HepG2 (cell line): ENCODE data around the gene CTNNBIP1. TPM values are rescaled to one million over a fixed set of nuclear protein-coding genes. Genes with fewer than 3 reads are reported as not detected.

Experiments used
- ARID5B ChIP-seq: IDR thresholded peaks from 2 replicates; pipeline ENCODE4 v1.4.0; 2020; ENCODE audit warnings: mild to moderate bottlenecking, missing genetic modification reagents
- IRF2 ChIP-seq: IDR thresholded peaks from 2 replicates; pipeline ENCODE4 v1.6.1; 2018; ENCODE audit warnings: missing genetic modification reagents, missing compliant biosample characterization
- MEF2D ChIP-seq: sonication (generic); formaldehyde crosslinking; IDR thresholded peaks from 2 replicates; pipeline ENCODE4 v1.5.1; 2020; ENCODE audit warnings: mild to moderate bottlenecking, missing genetic modification reagents
- MIXL1 ChIP-seq: IDR thresholded peaks from 2 replicates; pipeline ENCODE4 v1.6.1; 2016
- MYNN ChIP-seq: sonication (generic); formaldehyde crosslinking; IDR thresholded peaks from 2 replicates; pipeline ENCODE4 v1.4.0; 2020; ENCODE audit warnings: mild to moderate bottlenecking, low read depth, missing genetic modification reagents
- MZF1 ChIP-seq: sonication (generic); formaldehyde crosslinking; IDR thresholded peaks from 2 replicates; pipeline ENCODE4 v1.8.1; 2023; ENCODE audit warnings: mild to moderate bottlenecking, missing genetic modification reagents, borderline replicate concordance
- PAWR ChIP-seq: sonication (generic); formaldehyde crosslinking; IDR thresholded peaks from 2 replicates; pipeline ENCODE4 v1.4.0; 2020; ENCODE audit warnings: missing genetic modification reagents, mild to moderate bottlenecking, borderline replicate concordance
- POLR2AphosphoS5 ChIP-seq: IDR thresholded peaks from 2 replicates; pipeline ENCODE4 v1.6.1; 2012; ENCODE audit warnings: low read depth, low read length
- PRPF4 ChIP-seq: fragments of 200-400 bp; formaldehyde crosslinking; IDR thresholded peaks from 2 replicates; pipeline ENCODE4 v1.6.1; 2016; ENCODE audit warnings: low read length, low read depth; ENCODE audit not compliant: poor library complexity, severe bottlenecking
- RARG ChIP-seq: sonication (generic); formaldehyde crosslinking; IDR thresholded peaks from 2 replicates; pipeline ENCODE4 v1.4.0; 2020; ENCODE audit warnings: low read depth, mild to moderate bottlenecking, missing genetic modification reagents
- RBM39 ChIP-seq: fragments of 200-400 bp; formaldehyde crosslinking; IDR thresholded peaks from one replicate; pipeline ENCODE4 v1.6.1; 2018; ENCODE audit warnings: antibody characterized with exemption, mild to moderate bottlenecking, low read depth, low read length; ENCODE audit not compliant: poor library complexity, severe bottlenecking
- ZFP36L1 ChIP-seq: sonication (generic); formaldehyde crosslinking; IDR thresholded peaks from 2 replicates; pipeline ENCODE4 v1.8.0; 2022; ENCODE audit warnings: mild to moderate bottlenecking, missing genetic modification reagents, moderate library complexity
- ZNF20 ChIP-seq: sonication (generic); formaldehyde crosslinking; IDR thresholded peaks from 2 replicates; pipeline ENCODE4 v1.4.0; 2020; ENCODE audit warnings: mild to moderate bottlenecking, moderate library complexity, missing genetic modification reagents
- ZNF235 ChIP-seq: sonication (generic); formaldehyde crosslinking; IDR thresholded peaks from 2 replicates; pipeline ENCODE4 v1.8.1; 2023; ENCODE audit warnings: mild to moderate bottlenecking, missing genetic modification reagents, borderline replicate concordance
- ZNF451 ChIP-seq: sonication (generic); formaldehyde crosslinking; IDR thresholded peaks from 2 replicates; pipeline ENCODE4 v1.5.0; 2020; ENCODE audit warnings: mild to moderate bottlenecking, missing genetic modification reagents
- ZNF557 ChIP-seq: sonication (generic); formaldehyde crosslinking; IDR thresholded peaks from 2 replicates; pipeline ENCODE4 v1.4.0; 2020; ENCODE audit warnings: missing genetic modification reagents
- ZNF660 ChIP-seq: sonication (generic); formaldehyde crosslinking; IDR thresholded peaks from 2 replicates; pipeline ENCODE4 v1.5.1; 2020; ENCODE audit warnings: mild to moderate bottlenecking, low read depth, missing genetic modification reagents, borderline replicate concordance
- ZSCAN22 ChIP-seq: sonication (generic); formaldehyde crosslinking; IDR thresholded peaks from 2 replicates; pipeline ENCODE4 v1.4.0; 2020; ENCODE audit warnings: mild to moderate bottlenecking, missing genetic modification reagents
- ZSCAN29 ChIP-seq: sonication (generic); formaldehyde crosslinking; conservative IDR thresholded peaks from 2 replicates; pipeline ENCODE4 v1.4.0; 2020; ENCODE audit warnings: mild to moderate bottlenecking, missing genetic modification reagents
- ZSCAN5A ChIP-seq: sonication (generic); formaldehyde crosslinking; IDR thresholded peaks from 2 replicates; pipeline ENCODE4 v1.8.0; 2022; ENCODE audit warnings: mild to moderate bottlenecking, missing genetic modification reagents, borderline replicate concordance
- polyA plus RNA-seq, 8 experiments: library from polyadenylated mRNA; depleted of rRNA in 3 of 8; stranded (reverse) in 7 of 8; unstranded in 1 of 8; fragments of >200 nt; fragmentation: Illumina TruSeq in 4 of 8; extraction: Trizol in 4 of 8; gene quantifications; 2 replicates each; pipeline versions ENCODE4 v1.2.1 to v1.2.3, GENCODE V29; 2011 to 2016; ENCODE audit warnings: low read depth in 4 of 8, missing spikeins in 1 of 8, mixed read lengths in 1 of 8; ENCODE audit not compliant: insufficient read depth in 1 of 8
- total RNA-seq, 5 experiments: library from RNA; depleted of rRNA; stranded (reverse); fragments of >200 nt; fragmentation: Illumina TruSeq; extraction: Trizol; gene quantifications; 2 replicates each; pipeline ENCODE4 v1.2.3, GENCODE V29; 2016; ENCODE audit warnings: low read depth in 1 of 5

Gene CTNNBIP1
- total and polyA plus RNA-seq, 2 of the 13 experiments (the other 11 are each of a cell fraction or from before 2014, with no cell fraction given): 71.7 to 83.0 TPM

DNA sequence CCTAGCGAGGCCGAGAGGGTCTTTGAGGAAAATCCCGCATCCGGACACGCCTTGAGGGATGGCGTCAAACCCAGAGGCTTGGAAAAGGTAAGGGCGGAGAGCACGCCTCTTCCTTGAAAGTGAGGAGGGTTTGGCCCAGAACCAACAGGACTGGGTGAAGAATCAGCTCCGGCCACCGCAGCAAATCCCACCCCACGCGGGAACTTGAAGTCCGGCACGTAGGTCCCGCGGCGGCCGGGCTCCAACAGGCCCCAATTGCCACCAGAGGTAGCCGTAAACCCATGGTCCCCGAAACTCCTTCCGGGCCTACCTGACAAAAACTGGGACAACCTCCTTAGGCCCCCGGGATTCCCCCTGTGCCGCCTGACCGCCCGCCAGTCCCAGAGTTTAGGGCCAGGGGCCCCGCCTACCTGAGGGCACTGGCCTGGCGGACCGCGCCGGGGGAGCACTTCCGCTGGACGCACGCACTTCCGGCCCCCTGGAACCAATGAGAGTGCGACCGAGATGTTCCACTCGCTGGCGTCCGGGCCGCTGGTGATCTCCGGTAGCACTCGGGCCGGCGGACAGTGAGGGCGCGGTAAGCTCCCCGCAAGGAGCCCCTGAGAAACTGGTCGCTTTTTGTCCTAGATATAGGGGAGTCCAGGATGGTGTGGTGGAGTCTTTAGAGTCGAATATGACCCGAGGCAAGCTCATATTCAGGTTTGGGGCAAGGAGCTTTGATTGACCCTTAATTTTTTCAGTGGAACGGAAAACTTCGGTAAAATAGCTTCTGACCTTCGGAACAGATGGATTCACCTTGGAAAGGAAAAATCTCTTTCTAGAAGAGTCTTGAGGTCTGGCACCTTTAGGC, 33.1 kb upstream of the CTNNBIP1 start, which contains the start of the genes LZIC and NMNAT1 (continued):
- TF ChIP-seq ARID5B (CRISPR knock-in tag): peak; percentile 73
- peak; percentile 54; the same call in 1 of the 2 replicates for TF ChIP-seq ZNF451 (CRISPR knock-in tag)
- peak; percentile 73 for TF ChIP-seq MIXL1 (CRISPR knock-in tag)
- TF ChIP-seq RARG: 0 out of 2 replicates have a peak, but pooled peaks have one; percentile 51
- TF ChIP-seq ZSCAN29: no peak
- no peak for TF ChIP-seq PRPF4
- no peak for TF ChIP-seq MZF1 (CRISPR knock-in tag)
- 0 out of 2 replicates have a peak, but pooled peaks have one; percentile 74 for TF ChIP-seq ZFP36L1 (CRISPR knock-in tag)
- TF ChIP-seq ZSCAN22 (CRISPR knock-in tag): no peak
- TF ChIP-seq PAWR (CRISPR knock-in tag): no peak
- no peak for TF ChIP-seq ZNF557
- TF ChIP-seq ZNF235 (CRISPR knock-in tag): no peak
- no peak; the same call in 1 of the 2 replicates for TF ChIP-seq ZNF660 (CRISPR knock-in tag)
- peak; percentile 75; the same call in 1 of the 2 replicates for TF ChIP-seq ZNF20 (CRISPR knock-in tag)
- TF ChIP-seq RBM39: peak; percentile 95
- peak; percentile 92 for TF ChIP-seq POLR2AphosphoS5
- TF ChIP-seq IRF2: peak; percentile 81; the same call in 1 of the 2 replicates
- TF ChIP-seq MEF2D: peak; percentile 76
- 0 out of 2 replicates have a peak, but pooled peaks have one; percentile 69 for TF ChIP-seq MYNN (CRISPR knock-in tag)
- TF ChIP-seq ZSCAN5A (CRISPR knock-in tag): peak; percentile 73
